ENCODE data around the gene C1orf87.
"Not testable (repeated sequence)": the region's sequence is repeated elsewhere in the genome, so short reads cannot be mapped to it uniquely, and the experiment has no call there.

The C1orf87 gene

GRCh38 chr1:59994302-59995198, 79.0 kb downstream of the C1orf87 start:
- no peak for DNase-seq (ENCODE audit: low read depth, low spot score)

- no peak for DNase-seq (ENCODE audit: low read depth, low spot score)
Observed at GRCh38 chr1:59992040-59992820, 81.3 kb downstream of the C1orf87 start.

GRCh38 chr1:59990470-59990869, 83.1 kb downstream of the C1orf87 start:
- no peak for DNase-seq (ENCODE audit: low read depth, low spot score)

DNA sequence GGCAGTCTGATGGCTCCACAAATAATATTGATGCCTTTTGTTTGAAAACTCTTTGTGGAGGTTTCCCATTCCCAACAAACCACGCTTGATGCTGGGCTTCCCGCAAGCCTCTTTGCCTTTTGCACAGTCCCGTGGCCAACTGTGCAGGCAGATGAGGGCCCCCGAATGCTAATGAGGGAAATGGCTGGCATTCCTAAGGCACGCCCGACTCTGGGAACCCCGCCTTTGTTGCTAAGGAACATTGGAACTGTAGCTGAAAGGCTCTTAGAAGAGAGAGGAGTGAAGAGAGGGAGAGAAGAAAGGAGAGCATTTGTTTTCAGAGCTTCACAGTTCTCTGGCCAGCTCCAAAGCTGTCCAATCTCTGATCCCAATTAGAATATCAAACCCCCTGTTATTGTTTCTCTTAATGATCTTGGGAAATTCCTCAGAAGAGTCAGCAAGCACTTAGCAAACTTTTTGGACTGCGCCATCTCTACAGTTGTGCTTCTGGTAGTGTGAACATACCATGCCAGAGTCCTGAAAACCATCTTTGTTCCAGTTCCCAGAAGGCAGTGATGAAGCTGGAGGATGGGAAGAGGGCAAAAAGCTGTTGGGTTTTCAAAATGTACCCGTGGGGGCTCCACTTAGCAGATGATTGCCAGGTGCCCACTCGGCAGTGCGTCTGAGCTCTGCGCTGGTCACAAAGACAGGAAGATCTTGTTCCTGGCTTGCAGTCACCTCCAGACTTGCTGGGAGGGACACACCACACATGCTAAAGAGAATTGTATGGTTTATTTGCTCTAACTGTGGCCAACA, 86.9 kb downstream of the C1orf87 start:
- no peak for DNase-seq (ENCODE audit: low read depth, low spot score)

GRCh38 chr1:59985911-59986515, 87.6 kb downstream of the C1orf87 start:
- DNase-seq (ENCODE audit: low read depth, low spot score) = no peak

GRCh38 chr1:59979666-59980065, 93.9 kb downstream of the C1orf87 start:
- DNase-seq (ENCODE audit: low read depth, low spot score) = no peak

DNA sequence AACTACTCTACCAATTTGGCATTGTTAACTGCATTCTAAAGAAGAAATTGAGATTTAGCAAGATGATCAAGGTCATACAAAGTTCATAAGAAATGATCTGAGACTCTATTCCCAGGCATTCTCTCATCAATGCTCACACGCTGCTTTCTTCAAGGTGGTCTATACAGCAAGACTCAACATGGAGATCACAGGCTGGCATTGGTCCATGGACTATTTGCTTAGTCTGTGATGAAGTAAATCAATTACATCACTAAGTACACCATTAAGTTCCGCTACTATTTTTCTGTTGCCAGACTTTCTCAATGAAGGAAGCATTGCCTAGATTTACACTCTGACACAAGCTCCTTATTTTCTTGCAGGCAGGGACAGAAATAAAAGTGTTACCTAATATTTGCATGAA, 95.1 kb downstream of the C1orf87 start:
- no peak for DNase-seq (ENCODE audit: low read depth, low spot score)

DNA sequence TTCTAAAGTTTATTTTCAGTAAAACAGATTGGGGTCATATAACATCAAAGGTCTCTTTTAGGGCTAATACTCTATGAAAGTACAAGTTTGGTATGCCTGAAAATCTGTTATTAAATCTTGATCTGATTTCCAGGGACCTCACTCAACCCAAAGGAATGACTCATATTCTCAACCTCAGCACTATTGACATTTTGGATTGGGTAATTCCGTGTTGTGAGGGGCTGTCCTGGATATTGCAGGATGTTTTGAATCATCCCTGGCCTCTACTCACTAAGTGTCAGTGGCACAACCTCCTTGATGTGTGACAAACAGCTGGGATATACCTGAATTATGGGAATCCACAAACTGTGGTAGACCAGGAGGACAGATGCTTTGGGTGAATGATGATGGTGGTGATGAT, 95.5 kb downstream of the C1orf87 start:
- DNase-seq (ENCODE audit: low read depth, low spot score) = no peak

GRCh38 chr1:59977075-59977410, 96.5 kb downstream of the C1orf87 start:
- no peak for DNase-seq (ENCODE audit: low read depth, low spot score)

GRCh38 chr1:59976194-59977074, 97.1 kb downstream of the C1orf87 start:
- DNase-seq (ENCODE audit: low read depth, low spot score) = peak; percentile 9

DNA sequence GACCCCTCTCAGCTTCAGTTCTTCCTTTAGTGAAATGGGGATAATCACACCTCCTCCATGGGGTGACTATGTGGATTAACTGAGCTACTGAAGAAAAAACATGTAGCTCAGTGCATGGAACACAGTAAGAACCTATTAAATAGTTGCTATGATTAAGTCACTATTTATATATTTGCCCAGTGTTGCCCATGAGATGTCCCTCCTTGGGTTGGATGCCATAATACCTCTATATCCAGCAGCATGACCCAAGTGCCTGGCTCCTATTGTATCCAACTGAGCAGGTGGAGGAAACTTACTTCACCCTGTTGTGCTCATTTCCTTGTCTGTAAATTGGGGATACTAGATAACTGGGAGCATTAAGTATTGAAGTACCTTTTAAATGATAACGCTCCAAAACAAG, 99.9 kb downstream of the C1orf87 start:
- DNase-seq (ENCODE audit: low read depth, low spot score) = no peak

DNA sequence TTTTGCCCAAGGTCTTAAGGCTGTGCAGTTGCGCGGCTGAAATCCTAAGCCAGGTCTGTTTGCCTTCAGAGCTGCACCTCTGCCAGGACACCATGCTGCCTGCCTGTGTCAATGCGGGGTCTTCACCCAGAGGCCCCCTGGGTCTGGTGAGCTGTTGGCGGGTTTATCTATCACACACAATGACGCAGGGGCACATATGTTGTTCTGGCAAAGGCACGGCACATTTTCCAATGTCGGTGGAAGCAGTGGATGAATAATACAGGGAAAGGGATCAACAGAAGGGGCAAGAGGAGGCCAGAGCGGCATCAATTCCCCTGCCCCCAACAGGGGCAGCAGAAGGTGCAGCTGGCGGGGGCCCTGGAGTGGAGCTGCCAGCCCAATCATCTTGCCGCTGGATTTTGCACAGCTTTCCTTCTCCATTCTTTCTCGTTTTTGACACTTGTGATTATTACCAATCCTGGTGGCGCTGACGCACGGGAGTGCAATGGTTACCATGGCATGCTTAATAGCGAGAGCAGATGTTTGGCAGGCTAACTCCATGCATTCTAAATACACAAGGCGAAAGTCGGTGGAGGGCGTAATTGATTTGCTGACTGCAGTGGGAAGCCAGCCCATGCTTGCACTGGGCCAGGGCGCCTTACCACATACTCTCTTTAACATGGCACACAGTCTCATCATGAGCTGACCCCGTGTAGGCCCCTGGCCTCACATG, 101.2 kb downstream of the C1orf87 start:
- DNase-seq (ENCODE audit: low read depth, low spot score) = no peak

- DNase-seq (ENCODE audit: low read depth, low spot score) = no peak
Observed at GRCh38 chr1:59971464-59971911, 102.1 kb downstream of the C1orf87 start.

DNA sequence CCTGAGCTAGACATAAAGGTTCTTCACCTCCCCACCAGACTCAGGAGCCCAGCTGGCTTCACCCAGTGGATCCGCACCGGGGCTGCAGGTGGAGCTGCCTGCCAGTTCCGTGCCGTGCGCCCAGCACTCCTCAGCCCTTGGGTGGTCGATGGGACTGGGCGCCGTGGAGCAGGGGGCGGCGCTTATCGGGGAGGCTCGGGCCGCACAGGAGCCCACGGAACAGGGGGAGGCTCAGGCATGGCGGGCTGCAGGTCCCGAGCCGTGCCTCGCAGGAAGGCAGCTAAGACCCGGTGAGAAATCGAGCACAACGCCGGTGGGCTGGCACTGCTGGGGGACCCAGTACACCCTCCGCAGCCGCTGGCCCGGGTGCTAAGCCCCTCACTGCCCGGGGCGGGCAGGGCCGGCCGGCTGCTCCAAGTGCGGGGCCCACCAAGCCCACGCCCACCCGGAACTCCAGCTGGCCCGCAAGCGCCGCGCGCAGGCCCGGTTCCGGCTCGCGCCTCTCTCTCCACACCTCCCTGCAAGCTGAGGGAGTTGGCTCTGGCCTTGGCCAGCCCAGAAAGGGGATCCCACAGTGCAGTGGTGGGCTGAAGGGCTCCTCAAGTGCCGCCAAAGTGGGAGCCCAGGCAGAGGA, 103.9 kb downstream of the C1orf87 start:
- not testable (repeated sequence) for DNase-seq (ENCODE audit: low read depth, low spot score)

DNA sequence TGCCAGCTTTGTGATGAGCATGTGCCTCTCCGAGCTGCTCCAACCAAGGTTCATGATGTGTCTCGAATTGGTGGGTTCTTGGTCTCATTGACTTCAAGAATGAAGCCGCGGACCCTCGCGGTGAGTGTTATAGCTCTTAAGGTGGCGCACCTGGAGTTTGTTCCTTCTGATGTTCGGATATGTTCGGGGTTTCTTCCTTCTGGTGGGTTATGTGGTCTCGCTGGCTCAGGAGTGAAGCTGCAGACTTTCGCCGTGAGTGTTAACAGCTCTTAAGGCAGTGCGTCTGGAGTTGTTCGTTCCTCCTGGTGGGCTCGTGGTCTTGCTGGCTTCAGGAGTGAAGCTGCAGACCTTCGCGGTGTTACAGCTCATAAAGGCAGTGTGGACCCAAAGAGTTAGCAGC, 104.8 kb downstream of the C1orf87 start:
- not testable (repeated sequence) for DNase-seq (ENCODE audit: low read depth, low spot score)

DNA sequence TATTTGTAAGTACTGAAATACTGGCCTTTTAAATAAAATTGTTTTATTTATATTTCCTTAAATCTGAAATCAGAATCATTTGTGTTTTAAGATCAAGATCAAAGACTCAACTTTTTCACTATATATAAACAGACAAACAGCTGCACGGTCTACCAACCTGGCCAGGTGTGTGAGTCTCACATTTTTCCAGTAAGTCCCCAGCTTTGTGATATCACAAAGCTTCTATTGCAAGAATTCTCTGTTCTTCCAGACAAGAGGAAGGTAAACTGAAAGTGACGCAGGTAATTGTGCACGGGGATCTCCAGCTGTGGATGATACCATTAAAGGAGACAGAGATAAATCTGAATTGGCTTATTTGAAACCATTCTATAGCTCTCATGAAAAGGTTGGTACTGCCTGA, 105.8 kb downstream of the C1orf87 start:
- DNase-seq (ENCODE audit: low read depth, low spot score) = no peak

- DNase-seq (ENCODE audit: low read depth, low spot score) = no peak
Observed at GRCh38 chr1:59967141-59967697, 106.4 kb downstream of the C1orf87 start.

- DNase-seq (ENCODE audit: low read depth, low spot score) = no peak
Observed at GRCh38 chr1:59952065-59952464, 121.5 kb downstream of the C1orf87 start.

GRCh38 chr1:59949648-59950047, 123.9 kb downstream of the C1orf87 start:
- DNase-seq (ENCODE audit: low read depth, low spot score) = no peak

Measured in activated naive CD8-positive, alpha-beta T cell treated with anti-CD3 and anti-CD28 coated beads, Interleukin-2, amount 50 U/mL, for 16 hours (primary cell).